HepG2 (cell line): Measurements from ENCODE around the gene HOMEZ. TPM values are rescaled to one million over a fixed set of nuclear protein-coding genes. Genes with fewer than 3 reads are reported as not detected.

Experiments used
- ARNTL ChIP-seq: sonication (generic); formaldehyde crosslinking; IDR thresholded peaks from 2 replicates; pipeline ENCODE4 v1.4.0; 2020; ENCODE audit warnings: mild to moderate bottlenecking, missing genetic modification reagents
- CBX1 ChIP-seq: IDR thresholded peaks from one replicate; pipeline ENCODE4 v1.6.1; 2016; ENCODE audit warnings: antibody characterized with exemption, low read depth
- ERF ChIP-seq: IDR thresholded peaks from 2 replicates; pipeline ENCODE4 v1.6.1; 2018; ENCODE audit warnings: missing biosample characterization, missing genetic modification reagents
- EZH2 ChIP-seq: conservative IDR thresholded peaks from 2 replicates; pipeline ENCODE4 v1.6.1; 2012; ENCODE audit warnings: mild to moderate bottlenecking, low read depth, low read length, moderate library complexity
- FOXA3 ChIP-seq: IDR thresholded peaks from 2 replicates; pipeline ENCODE4 v1.6.1; 2016; ENCODE audit warnings: missing genetic modification reagents, missing compliant biosample characterization
- GPN1 ChIP-seq: sonication (generic); formaldehyde crosslinking; IDR thresholded peaks from 2 replicates; pipeline ENCODE4 v1.5.1; 2020; ENCODE audit warnings: missing genetic modification reagents, borderline replicate concordance
- HOXA7 ChIP-seq: sonication (generic); formaldehyde crosslinking; IDR thresholded peaks from 2 replicates; pipeline ENCODE4 v1.8.1; 2022; ENCODE audit warnings: mild to moderate bottlenecking, missing genetic modification reagents, moderate library complexity
- KAT7 ChIP-seq: IDR thresholded peaks from 2 replicates; pipeline ENCODE4 v1.6.1; 2018; ENCODE audit warnings: borderline replicate concordance, missing compliant biosample characterization
- PRDM4 ChIP-seq: sonication (generic); formaldehyde crosslinking; IDR thresholded peaks from 2 replicates; pipeline ENCODE4 v1.9.0; 2021; ENCODE audit warnings: missing genetic modification reagents, borderline replicate concordance
- RBFOX2 ChIP-seq: fragments of 200-400 bp; formaldehyde crosslinking; IDR thresholded peaks from 2 replicates; pipeline ENCODE4 v1.6.1; 2017; ENCODE audit warnings: low read depth, mild to moderate bottlenecking, low read length
- RCOR2 ChIP-seq: IDR thresholded peaks from 2 replicates; pipeline ENCODE4 v1.6.1; 2016; ENCODE audit warnings: missing biosample characterization, missing genetic modification reagents
- RORA ChIP-seq: sonication (generic); formaldehyde crosslinking; IDR thresholded peaks from 2 replicates; pipeline ENCODE4 v1.5.0; 2020; ENCODE audit warnings: mild to moderate bottlenecking, missing genetic modification reagents, moderate library complexity
- ZBTB21 ChIP-seq: sonication (generic); formaldehyde crosslinking; IDR thresholded peaks from 2 replicates; pipeline ENCODE4 v1.4.0; 2020; ENCODE audit warnings: missing genetic modification reagents
- ZBTB7A ChIP-seq: sonication (generic); formaldehyde crosslinking; IDR thresholded peaks from 2 replicates; pipeline ENCODE4 v1.8.0; 2022; ENCODE audit warnings: mild to moderate bottlenecking, missing genetic modification reagents
- ZFP37 ChIP-seq: sonication (generic); formaldehyde crosslinking; IDR thresholded peaks from 2 replicates; pipeline ENCODE4 v1.4.0; 2020; ENCODE audit warnings: missing genetic modification reagents, borderline replicate concordance
- ZFP82 ChIP-seq: sonication (generic); formaldehyde crosslinking; IDR thresholded peaks from 2 replicates; pipeline ENCODE4 v1.5.1; 2020; ENCODE audit warnings: mild to moderate bottlenecking, missing genetic modification reagents, borderline replicate concordance
- ZNF180 ChIP-seq: sonication (generic); formaldehyde crosslinking; IDR thresholded peaks from 2 replicates; pipeline ENCODE4 v1.4.0; 2020; ENCODE audit warnings: low read depth, missing genetic modification reagents, borderline replicate concordance
- ZNF501 ChIP-seq: sonication (generic); formaldehyde crosslinking; IDR thresholded peaks from 2 replicates; pipeline ENCODE4 v1.5.1; 2020; ENCODE audit warnings: mild to moderate bottlenecking, moderate library complexity, missing genetic modification reagents
- polyA plus RNA-seq, 8 experiments: library from polyadenylated mRNA; depleted of rRNA in 3 of 8; stranded (reverse) in 7 of 8; unstranded in 1 of 8; fragments of >200 nt; fragmentation: Illumina TruSeq in 4 of 8; extraction: Trizol in 4 of 8; gene quantifications; 2 replicates each; pipeline versions ENCODE4 v1.2.1 to v1.2.3, GENCODE V29; 2011 to 2016; ENCODE audit warnings: low read depth in 4 of 8, missing spikeins in 1 of 8, mixed read lengths in 1 of 8; ENCODE audit not compliant: insufficient read depth in 1 of 8
- total RNA-seq, 5 experiments: library from RNA; depleted of rRNA; stranded (reverse); fragments of >200 nt; fragmentation: Illumina TruSeq; extraction: Trizol; gene quantifications; 2 replicates each; pipeline ENCODE4 v1.2.3, GENCODE V29; 2016; ENCODE audit warnings: low read depth in 1 of 5
- TF ChIP-seq, protein P1 (sequence below): sonication (generic); formaldehyde crosslinking; IDR thresholded peaks from 2 replicates; pipeline ENCODE4 v1.8.0; 2023; ENCODE audit warnings: mild to moderate bottlenecking, missing genetic modification reagents
- TF ChIP-seq, protein P2 (sequence below), 2 experiments: fragments of 450-650 bp in 1 of 2; sonication (generic) in 1 of 2; formaldehyde crosslinking; IDR thresholded peaks; 2 replicates each; pipeline versions ENCODE4 v1.5.0 to v1.8.0; 2020 to 2022; ENCODE audit warnings: mild to moderate bottlenecking in 1 of 2, missing genetic modification reagents in 1 of 2
- TF ChIP-seq, protein P3 (sequence below): sonication (generic); formaldehyde crosslinking; IDR thresholded peaks from 2 replicates; pipeline ENCODE4 v1.8.0; 2022; ENCODE audit warnings: mild to moderate bottlenecking, missing genetic modification reagents, borderline replicate concordance

HOMEZ gene
- total and polyA plus RNA-seq, 2 of the 13 experiments (the other 11 are each of a cell fraction or from before 2014, with no cell fraction given): 14.5 to 31.8 TPM

DNA sequence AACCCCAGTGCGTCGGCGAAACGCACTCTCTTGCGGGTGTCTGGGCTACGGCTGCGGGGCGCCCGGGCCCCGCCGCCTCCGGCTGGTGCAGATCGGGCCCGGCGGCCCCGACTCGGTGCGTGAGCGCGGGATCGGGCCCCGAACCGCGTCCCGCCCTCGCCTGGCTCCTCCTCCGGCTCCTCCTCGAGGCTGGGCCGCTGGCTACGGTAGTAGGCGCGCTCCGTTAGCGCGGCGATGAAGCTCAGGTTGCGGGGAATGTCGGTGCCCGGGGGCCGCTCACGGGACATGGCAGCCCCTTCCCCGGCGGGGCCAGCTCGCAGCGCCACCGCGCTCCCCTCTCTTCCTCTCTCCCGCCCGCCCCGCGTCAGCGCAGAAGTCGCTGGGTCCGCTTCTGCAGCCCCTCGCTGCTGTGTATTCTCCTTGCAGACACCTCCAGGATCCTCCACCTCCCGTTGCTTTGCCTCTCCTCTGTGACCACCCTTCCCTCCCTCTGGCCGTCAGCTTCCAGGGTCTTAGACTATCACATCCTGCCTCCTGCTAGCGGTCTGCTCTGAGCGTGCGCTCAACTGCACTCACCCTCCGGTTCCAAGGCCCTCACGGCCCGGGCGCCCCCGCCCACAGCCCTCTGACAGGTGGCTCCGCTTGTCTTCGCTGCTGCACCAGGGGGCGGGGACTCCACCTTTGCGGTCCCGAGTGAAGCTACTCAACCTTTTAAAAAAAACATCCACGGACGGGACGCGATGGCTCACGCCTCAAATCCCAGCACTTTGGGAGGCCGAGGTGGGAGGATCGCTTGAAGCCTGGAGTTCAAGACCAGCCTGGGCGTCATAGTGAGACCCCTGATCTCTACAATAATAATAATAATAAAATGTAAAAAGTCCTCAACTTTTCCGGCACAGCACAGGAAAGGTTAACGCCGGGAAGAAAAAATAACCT, 16.6 kb upstream of the HOMEZ start, which contains the start of gene PPP1R3E (continued):
- TF ChIP-seq ERF (peak; percentile 86), ARNTL (CRISPR knock-in tag) (peak; percentile 45; the same call in 1 of the 2 replicates), CBX1 (peak; percentile 73), ZBTB21 (CRISPR knock-in tag) (peak; percentile 37; the same call in 1 of the 2 replicates), ZBTB7A (CRISPR knock-in tag) (peak; percentile 60), ZFP37 (CRISPR knock-in tag) (peak; percentile 91), ZFP82 (CRISPR knock-in tag) (no peak), ZNF501 (CRISPR knock-in tag) (no peak), KAT7 (CRISPR knock-in tag) (peak; percentile 22; the same call in 1 of the 2 replicates), PRDM4 (CRISPR knock-in tag) (0 out of 2 replicates have a peak, but pooled peaks have one; percentile 15), EZH2 (no peak), RORA (CRISPR knock-in tag) (no peak), ZNF180 (no peak; the same call in 1 of the 2 replicates), FOXA3 (CRISPR knock-in tag) (no peak; the same call in none of the 2 replicates), RCOR2 (CRISPR knock-in tag) (peak; percentile 70), GPN1 (CRISPR knock-in tag) (peak; percentile 19; the same call in 1 of the 2 replicates), HOXA7 (CRISPR knock-in tag) (no peak), RBFOX2 (peak; percentile 84)
- TF ChIP-seq, protein P1, sequence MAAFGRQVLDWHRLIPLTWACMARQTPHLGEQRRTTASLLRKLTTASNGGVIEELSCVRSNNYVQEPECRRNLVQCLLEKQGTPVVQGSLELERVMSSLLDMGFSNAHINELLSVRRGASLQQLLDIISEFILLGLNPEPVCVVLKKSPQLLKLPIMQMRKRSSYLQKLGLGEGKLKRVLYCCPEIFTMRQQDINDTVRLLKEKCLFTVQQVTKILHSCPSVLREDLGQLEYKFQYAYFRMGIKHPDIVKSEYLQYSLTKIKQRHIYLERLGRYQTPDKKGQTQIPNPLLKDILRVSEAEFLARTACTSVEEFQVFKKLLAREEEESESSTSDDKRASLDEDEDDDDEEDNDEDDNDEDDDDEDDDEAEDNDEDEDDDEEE (CRISPR knock-in tag): no peak; the same call in 1 of the 2 replicates
- TF ChIP-seq, protein P2, sequence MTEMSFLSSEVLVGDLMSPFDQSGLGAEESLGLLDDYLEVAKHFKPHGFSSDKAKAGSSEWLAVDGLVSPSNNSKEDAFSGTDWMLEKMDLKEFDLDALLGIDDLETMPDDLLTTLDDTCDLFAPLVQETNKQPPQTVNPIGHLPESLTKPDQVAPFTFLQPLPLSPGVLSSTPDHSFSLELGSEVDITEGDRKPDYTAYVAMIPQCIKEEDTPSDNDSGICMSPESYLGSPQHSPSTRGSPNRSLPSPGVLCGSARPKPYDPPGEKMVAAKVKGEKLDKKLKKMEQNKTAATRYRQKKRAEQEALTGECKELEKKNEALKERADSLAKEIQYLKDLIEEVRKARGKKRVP (CRISPR knock-in tag; IDR thresholded peaks at IDR 0.05): no peak
- TF ChIP-seq, protein P3, sequence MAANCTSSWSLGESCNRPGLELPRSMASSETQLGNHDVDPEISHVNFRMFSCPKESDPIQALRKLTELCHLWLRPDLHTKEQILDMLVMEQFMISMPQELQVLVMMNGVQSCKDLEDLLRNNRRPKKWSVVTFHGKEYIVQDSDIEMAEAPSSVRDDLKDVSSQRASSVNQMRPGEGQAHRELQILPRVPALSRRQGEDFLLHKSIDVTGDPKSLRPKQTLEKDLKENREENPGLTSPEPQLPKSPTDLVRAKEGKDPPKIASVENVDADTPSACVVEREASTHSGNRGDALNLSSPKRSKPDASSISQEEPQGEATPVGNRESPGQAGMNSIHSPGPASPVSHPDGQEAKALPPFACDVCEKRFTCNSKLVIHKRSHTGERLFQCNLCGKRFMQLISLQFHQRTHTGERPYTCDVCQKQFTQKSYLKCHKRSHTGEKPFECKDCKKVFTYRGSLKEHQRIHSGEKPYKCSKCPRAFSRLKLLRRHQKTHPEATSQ (CRISPR knock-in tag): 0 out of 2 replicates have a peak, but pooled peaks have one; percentile 24
